ENCODE results near the gene USP31. TPM values are rescaled to one million over a fixed set of nuclear protein-coding genes. Genes with fewer than 3 reads are reported as not detected.

Gene USP31
- total RNA-seq, 1 experiment from 2014 or later, result 16.1 TPM

DNA sequence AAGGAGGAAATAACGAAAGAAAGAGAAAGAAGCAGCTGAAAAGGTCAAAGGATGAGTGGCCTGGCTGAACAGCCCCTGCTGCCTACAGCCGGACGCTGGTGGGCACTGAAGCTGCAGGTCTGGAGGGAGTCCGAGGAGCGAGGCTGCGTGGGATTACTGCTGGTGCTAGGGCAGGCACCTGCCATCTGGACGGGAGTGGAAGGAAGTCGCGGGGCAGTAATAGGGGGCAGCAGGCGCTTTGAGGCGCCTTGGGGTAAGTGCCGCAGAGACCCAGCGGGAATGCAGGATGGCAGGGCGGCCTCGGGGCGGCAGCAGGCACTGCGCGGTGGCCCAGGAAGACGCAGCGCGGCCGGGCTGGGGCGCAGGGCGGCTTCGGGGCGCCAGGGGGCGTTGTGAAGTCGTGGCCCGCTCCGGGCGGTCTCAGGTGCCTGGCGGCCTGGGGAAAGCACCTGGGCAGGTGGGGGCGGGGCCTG lies 33.0 kb upstream of the USP31 start:
- Histone ChIP-seq H2AFZ (ENCODE audit: low read length) (no peak overlapping the region), H2BK12ac (ENCODE audit: insufficient read length, low read depth, low read length) (no peak overlapping the region), H3K4ac (ENCODE audit: low read depth, low read length) (no peak overlapping the region), H3K27ac (ENCODE audit: insufficient read length, low read depth, low read length) (no peak overlapping the region), H3K18ac (ENCODE audit: insufficient read length, low read depth, low read length) (no peak overlapping the region), H3K4me2 (ENCODE audit: insufficient read depth, insufficient read length, low read length) (peak overlapping the region; percentile 75), H4K20me1 (ENCODE audit: control insufficient read depth, insufficient read depth, insufficient read length) (no peaks in the 10 kb centered on the region), H3K4me1 (ENCODE audit: insufficient read depth, low read length) (no peaks in the 10 kb centered on the region), H2BK20ac (ENCODE audit: low read depth, low read length, poor library complexity, severe bottlenecking) (no peak overlapping the region), H4K5ac (ENCODE audit: insufficient read length, low read depth, low read length) (no peak overlapping the region), H3K23ac (ENCODE audit: insufficient read length, low read depth, low read length) (no peak overlapping the region), H2BK5ac (ENCODE audit: insufficient read length, low read length) (no peak overlapping the region), H4K91ac (ENCODE audit: insufficient read length, low read depth, low read length) (no peak overlapping the region), H4K8ac (replicated peaks; ENCODE audit: insufficient read length, low read depth, low read length) (no peak overlapping the region), H3K23me2 (ENCODE audit: insufficient read length, low read depth, low read length, poor library complexity, severe bottlenecking) (peaks cover 6% of the 10 kb centered on the region), H3K79me1 (ENCODE audit: insufficient read depth, low read depth, low read length, poor library complexity, severe bottlenecking) (no peaks in the 10 kb centered on the region), H3K27me3 (ENCODE audit: insufficient read depth, low read length) (peaks cover 15% of the 10 kb centered on the region; the same call in 1 of the 2 replicates), H3T11ph (ENCODE audit: low read length) (no peak overlapping the region), H2BK15ac (ENCODE audit: low read depth, low read length) (no peak overlapping the region), H3K9ac (ENCODE audit: extremely low read depth, insufficient read length, low read length) (no peak overlapping the region), H2AK5ac (ENCODE audit: insufficient read length, low read length) (no peak overlapping the region), H3K14ac (ENCODE audit: insufficient read depth, low read length) (no peak overlapping the region), H3K56ac (ENCODE audit: insufficient read length, low read depth, low read length) (no peak overlapping the region), H3K9me3 (ENCODE audit: control insufficient read depth, low read depth, low read length) (no peaks in the 10 kb centered on the region), H2BK120ac (ENCODE audit: low read depth, low read length, poor library complexity, severe bottlenecking) (no peak overlapping the region), H3K79me2 (ENCODE audit: insufficient read depth, low read length) (no peaks in the 10 kb centered on the region)
- peak; percentile 95 for DNase-seq
- TF ChIP-seq, protein P1, sequence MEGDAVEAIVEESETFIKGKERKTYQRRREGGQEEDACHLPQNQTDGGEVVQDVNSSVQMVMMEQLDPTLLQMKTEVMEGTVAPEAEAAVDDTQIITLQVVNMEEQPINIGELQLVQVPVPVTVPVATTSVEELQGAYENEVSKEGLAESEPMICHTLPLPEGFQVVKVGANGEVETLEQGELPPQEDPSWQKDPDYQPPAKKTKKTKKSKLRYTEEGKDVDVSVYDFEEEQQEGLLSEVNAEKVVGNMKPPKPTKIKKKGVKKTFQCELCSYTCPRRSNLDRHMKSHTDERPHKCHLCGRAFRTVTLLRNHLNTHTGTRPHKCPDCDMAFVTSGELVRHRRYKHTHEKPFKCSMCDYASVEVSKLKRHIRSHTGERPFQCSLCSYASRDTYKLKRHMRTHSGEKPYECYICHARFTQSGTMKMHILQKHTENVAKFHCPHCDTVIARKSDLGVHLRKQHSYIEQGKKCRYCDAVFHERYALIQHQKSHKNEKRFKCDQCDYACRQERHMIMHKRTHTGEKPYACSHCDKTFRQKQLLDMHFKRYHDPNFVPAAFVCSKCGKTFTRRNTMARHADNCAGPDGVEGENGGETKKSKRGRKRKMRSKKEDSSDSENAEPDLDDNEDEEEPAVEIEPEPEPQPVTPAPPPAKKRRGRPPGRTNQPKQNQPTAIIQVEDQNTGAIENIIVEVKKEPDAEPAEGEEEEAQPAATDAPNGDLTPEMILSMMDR (conservative IDR thresholded peaks at IDR 0.05), result peak; percentile 95
- no CpG with 5 or more reads among the region's 33 CpGs for WGBS (ENCODE audit: extremely low coverage, insufficient read length, low lambda C conversion rate)
- H3K4me1 Mint-ChIP-seq, result peaks cover 17 to 23% of the 10 kb centered on the region in 2 experiments
- peak overlapping the region; percentile 61 to 86 for H3K4me3 Mint-ChIP-seq
- H3K9me3 Mint-ChIP-seq, result peaks cover 0 to 3% of the 10 kb centered on the region in 2 experiments; a peak in 1 of 5 replicates
- no peak overlapping the region; a peak in 1 of 7 replicates for H3K27ac Mint-ChIP-seq
- peaks cover 45% of the 10 kb centered on the region for H3K27me3 Mint-ChIP-seq (ENCODE audit: low read depth)
- H3K36me3 Mint-ChIP-seq (ENCODE audit: insufficient read depth in 1 of 3, low read depth in 3 of 3), result no peaks in the 10 kb centered on the region; a peak in 1 of 7 replicates

Measured in H9 (cell line).